Measurements from ENCODE around the gene NELL2. TPM values are rescaled to one million over a fixed set of nuclear protein-coding genes. Genes with fewer than 3 reads are reported as not detected.

Gene NELL2
- total RNA-seq, 2 donors from 2014 or later = 0.31 to 0.52 TPM

- H3K4me3 ChIP-seq = no peak overlapping the region
- TF ChIP-seq, protein P1, sequence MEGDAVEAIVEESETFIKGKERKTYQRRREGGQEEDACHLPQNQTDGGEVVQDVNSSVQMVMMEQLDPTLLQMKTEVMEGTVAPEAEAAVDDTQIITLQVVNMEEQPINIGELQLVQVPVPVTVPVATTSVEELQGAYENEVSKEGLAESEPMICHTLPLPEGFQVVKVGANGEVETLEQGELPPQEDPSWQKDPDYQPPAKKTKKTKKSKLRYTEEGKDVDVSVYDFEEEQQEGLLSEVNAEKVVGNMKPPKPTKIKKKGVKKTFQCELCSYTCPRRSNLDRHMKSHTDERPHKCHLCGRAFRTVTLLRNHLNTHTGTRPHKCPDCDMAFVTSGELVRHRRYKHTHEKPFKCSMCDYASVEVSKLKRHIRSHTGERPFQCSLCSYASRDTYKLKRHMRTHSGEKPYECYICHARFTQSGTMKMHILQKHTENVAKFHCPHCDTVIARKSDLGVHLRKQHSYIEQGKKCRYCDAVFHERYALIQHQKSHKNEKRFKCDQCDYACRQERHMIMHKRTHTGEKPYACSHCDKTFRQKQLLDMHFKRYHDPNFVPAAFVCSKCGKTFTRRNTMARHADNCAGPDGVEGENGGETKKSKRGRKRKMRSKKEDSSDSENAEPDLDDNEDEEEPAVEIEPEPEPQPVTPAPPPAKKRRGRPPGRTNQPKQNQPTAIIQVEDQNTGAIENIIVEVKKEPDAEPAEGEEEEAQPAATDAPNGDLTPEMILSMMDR (IDR thresholded peaks at IDR 0.05) = no peak
- no peaks in the 10 kb centered on the region for H3K9me3 ChIP-seq
- no peaks in the 10 kb centered on the region for H3K36me3 ChIP-seq
- DNase-seq (ENCODE audit: low spot score) = no peak
- no peak overlapping the region for H3K27ac ChIP-seq
- H3K4me1 ChIP-seq = no peaks in the 10 kb centered on the region
- no peaks in the 10 kb centered on the region for H3K27me3 ChIP-seq
Observed at GRCh38 chr12:44777044-44777443, 99.1 kb downstream of the NELL2 start.

GRCh38 chr12:44775901-44776300, 100.2 kb downstream of the NELL2 start:
- TF ChIP-seq, protein P1 (IDR thresholded peaks at IDR 0.05) = no peak

DNA sequence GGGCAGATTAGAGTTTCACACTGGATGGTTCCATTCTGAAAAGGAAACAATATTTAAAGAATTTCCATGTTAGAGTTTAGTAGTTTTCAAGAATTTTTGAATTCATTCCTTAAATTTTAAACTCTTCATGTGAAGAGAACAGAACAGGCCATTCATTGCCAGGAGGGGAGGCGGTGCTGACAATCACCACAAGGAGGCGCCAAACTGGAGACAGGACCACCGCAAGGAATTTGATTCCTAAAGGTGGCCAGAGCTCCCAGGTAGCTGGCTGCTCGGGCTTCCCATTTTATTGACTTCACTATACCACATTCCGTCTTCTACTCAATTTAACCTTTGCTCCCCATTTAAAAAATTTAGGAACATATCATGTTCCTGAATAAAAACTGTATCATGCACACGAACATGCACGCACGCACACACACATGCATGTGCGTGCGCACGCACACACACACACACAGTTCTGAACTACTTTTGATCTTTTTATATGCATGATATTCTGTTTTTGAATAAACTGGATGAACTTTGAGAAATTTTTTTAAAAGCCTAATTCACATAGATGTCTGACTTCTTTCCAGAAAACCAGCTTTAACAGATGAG, 101.2 kb downstream of the NELL2 start:
- no peaks in the 10 kb centered on the region for H3K27me3 ChIP-seq
- H3K4me1 ChIP-seq = no peaks in the 10 kb centered on the region
- no peak overlapping the region for H3K4me3 ChIP-seq
- no peaks in the 10 kb centered on the region for H3K9me3 ChIP-seq
- H3K27ac ChIP-seq = no peak overlapping the region
- no peak for DNase-seq (ENCODE audit: low spot score)
- no peaks in the 10 kb centered on the region for H3K36me3 ChIP-seq
- TF ChIP-seq, protein P1 (IDR thresholded peaks at IDR 0.05) = peak; percentile 49 to 62

More at GRCh38 chr12:44775901-44776300, 100.2 kb downstream of the NELL2 start:
- no peak overlapping the region for H3K4me3 ChIP-seq
- no peaks in the 10 kb centered on the region for H3K27me3 ChIP-seq
- DNase-seq (ENCODE audit: low spot score) = no peak
- H3K9me3 ChIP-seq = no peaks in the 10 kb centered on the region
- no peaks in the 10 kb centered on the region for H3K4me1 ChIP-seq
- no peak overlapping the region for H3K27ac ChIP-seq
- no peaks in the 10 kb centered on the region for H3K36me3 ChIP-seq

DNA sequence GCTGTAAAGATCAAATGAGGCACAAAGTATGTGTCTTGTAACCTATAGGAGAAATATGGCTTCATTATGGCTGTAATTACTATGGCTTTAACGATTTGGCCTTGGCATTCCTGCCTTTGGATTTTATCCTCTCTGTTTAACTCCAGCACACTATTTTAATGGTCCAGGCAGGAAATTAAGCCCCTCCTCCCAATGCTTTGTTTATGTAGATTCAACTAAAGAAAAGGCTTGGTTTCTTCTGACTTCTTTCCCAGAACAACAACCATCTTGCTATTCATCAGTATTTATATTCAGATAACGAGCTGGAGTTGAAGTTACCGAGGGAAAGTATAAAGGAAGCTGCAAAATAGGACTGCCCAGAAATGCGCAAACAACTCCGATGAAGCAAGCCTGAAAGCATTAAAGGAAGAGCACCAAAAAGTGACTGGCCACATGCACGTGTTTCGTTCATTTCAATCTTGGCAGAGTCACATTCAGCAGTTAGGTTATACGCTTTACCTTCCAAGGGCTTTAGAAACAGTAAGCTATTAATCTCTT, 104.6 kb downstream of the NELL2 start:
- H3K36me3 ChIP-seq = no peaks in the 10 kb centered on the region
- H3K9me3 ChIP-seq = no peaks in the 10 kb centered on the region
- no peak for DNase-seq (ENCODE audit: low spot score)
- H3K4me3 ChIP-seq = no peak overlapping the region
- no peak overlapping the region for H3K27ac ChIP-seq
- no peaks in the 10 kb centered on the region for H3K27me3 ChIP-seq
- TF ChIP-seq, protein P1 (IDR thresholded peaks at IDR 0.05) = no peak
- no peaks in the 10 kb centered on the region for H3K4me1 ChIP-seq

DNA sequence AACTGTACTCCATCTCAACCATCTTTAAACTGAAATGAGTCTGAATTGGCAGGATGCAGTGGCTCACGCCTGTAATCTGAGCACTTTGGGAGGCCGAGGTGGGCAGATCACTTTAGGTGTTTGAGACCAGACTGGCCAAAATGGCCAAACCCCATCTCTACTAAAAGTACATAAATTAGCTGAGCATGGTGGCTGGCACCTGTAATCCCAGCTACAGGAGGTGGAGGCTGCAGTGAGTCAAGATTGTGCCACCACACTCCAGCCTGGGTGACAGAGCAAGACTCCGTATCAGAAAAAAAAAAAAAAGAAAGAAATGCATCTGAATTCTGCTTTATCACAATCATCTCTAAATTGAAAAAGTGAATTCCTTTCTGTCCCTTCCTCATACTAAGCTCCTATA, 110.3 kb downstream of the NELL2 start:
- no peak overlapping the region for H3K27ac ChIP-seq
- no peak for DNase-seq (ENCODE audit: low spot score)
- no peaks in the 10 kb centered on the region for H3K9me3 ChIP-seq
- H3K4me3 ChIP-seq = no peak overlapping the region
- H3K36me3 ChIP-seq = no peaks in the 10 kb centered on the region
- no peaks in the 10 kb centered on the region for H3K4me1 ChIP-seq
- TF ChIP-seq, protein P1 (IDR thresholded peaks at IDR 0.05) = no peak
- no peaks in the 10 kb centered on the region for H3K27me3 ChIP-seq

DNA sequence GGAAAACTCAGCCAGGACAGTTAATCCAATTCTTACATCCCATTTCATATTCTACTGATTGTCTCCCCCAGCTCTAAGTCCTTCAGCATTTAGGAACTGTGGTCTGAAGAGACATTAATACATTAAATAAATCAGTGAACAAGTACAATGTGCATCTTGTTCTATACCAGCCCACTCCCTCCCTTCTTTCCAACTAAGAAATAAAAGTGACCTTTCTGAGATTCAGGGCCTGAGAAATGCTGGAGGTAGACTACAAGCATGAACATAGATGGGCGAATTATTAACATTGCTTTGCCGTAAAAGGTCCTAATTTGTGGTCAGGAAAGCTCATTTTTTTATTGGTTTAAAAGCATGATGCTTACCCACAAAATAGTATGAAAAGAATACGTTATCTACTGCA, 113.1 kb downstream of the NELL2 start:
- TF ChIP-seq, protein P1 (IDR thresholded peaks at IDR 0.05) = no peak
- Histone ChIP-seq H3K36me3 (no peaks in the 10 kb centered on the region), H3K4me3 (no peak overlapping the region), H3K9me3 (no peaks in the 10 kb centered on the region), H3K27me3 (no peaks in the 10 kb centered on the region), H3K4me1 (no peaks in the 10 kb centered on the region), H3K27ac (no peak overlapping the region)
- no peak for DNase-seq (ENCODE audit: low spot score)

All from right atrium auricular region (tissue), 2 donors.